Endothelial cell of umbilical vein (primary cell): ENCODE measurements around the gene C19orf25. TPM values are rescaled to one million over a fixed set of nuclear protein-coding genes. Genes with fewer than 3 reads are reported as not detected.

Experiments
- BruUV-seq: library from RNA; stranded (reverse); fragments of 400-500 nt; replicated peaks from 2 replicates; lab custom pipeline; 2021; lab: Mats Ljungman, UMichigan
- CTCF ChIA-PET: fragments of 300-600, 350-600 bp; sonication (Branson Sonifier 250); formaldehyde crosslinking; loops from one replicate; lab custom pipeline; 2021; ENCODE audit warnings: antibody characterized with exemption, inconsistent platforms; lab: Charles Lee
- POLR2A ChIA-PET: fragments of 300-600, 350-600 bp; sonication (Branson Sonifier 250); formaldehyde crosslinking; loops from one replicate; lab custom pipeline; 2021; ENCODE audit warnings: antibody characterized with exemption, inconsistent platforms; lab: Charles Lee
- DNase-seq: peaks from one replicate; pipeline ENCODE4 v3.0.0-alpha.2; 2011; ENCODE audit warnings: low read depth, low spot score
- FAIRE-seq: peaks from 2 replicates; lab custom pipeline; 2011; peaks lifted over from hg19 to GRCh38; lab: Jason Lieb, UNC
- H2AFZ ChIP-seq: 2 replicates; pipeline ENCODE4 v1.6.0; 2012; ENCODE audit warnings: low read depth, low read length, control low read depth, inconsistent platforms
- H3K27ac ChIP-seq: 2 replicates; pipeline ENCODE4 v1.5.1; 2011; ENCODE audit warnings: low read depth, mild to moderate bottlenecking, control low read depth, low read length, moderate library complexity; ENCODE audit not compliant: insufficient read depth
- H3K27me3 ChIP-seq, 2 experiments: 2 replicates each; pipeline versions ENCODE4 v1.6.0 to v1.6.1; 2011; ENCODE audit warnings: low read length in 2 of 2, mixed read lengths in 1 of 2; ENCODE audit not compliant: control insufficient read depth in 2 of 2, insufficient read depth in 2 of 2
- H3K36me3 ChIP-seq, 2 experiments: 2 replicates in 1 of 2; 3 replicates in 1 of 2; pipeline ENCODE4 v1.5.1; 2011; ENCODE audit warnings: low read length in 2 of 2, mild to moderate bottlenecking in 1 of 2, moderate library complexity in 1 of 2; ENCODE audit not compliant: control insufficient read depth in 2 of 2, insufficient read depth in 2 of 2; ENCODE audit errors: extremely low read depth in 1 of 2
- H3K4me1 ChIP-seq: 3 replicates; pipeline ENCODE4 v1.5.1; 2011; ENCODE audit warnings: mild to moderate bottlenecking, low read length; ENCODE audit not compliant: control insufficient read depth, insufficient read depth; ENCODE audit errors: extremely low read depth
- H3K4me2 ChIP-seq: 2 replicates; pipeline ENCODE4 v1.6.1; 2011; ENCODE audit warnings: low read length, control low read depth, mixed read lengths; ENCODE audit not compliant: insufficient read depth
- H3K4me3 ChIP-seq, 3 experiments: fragments of 200-600 bp in 1 of 3; sonication (generic), shearing (Covaris generic) in 1 of 3; replicated peaks in 1 of 3; 2 replicates each; pipeline ENCODE4 v1.5.1; 2011 to 2016; ENCODE audit warnings: control low read depth in 3 of 3, low read length in 3 of 3, mild to moderate bottlenecking in 2 of 3, inconsistent platforms in 1 of 3, low read depth in 1 of 3, moderate library complexity in 1 of 3; ENCODE audit not compliant: insufficient read depth in 1 of 3
- H3K79me2 ChIP-seq: 2 replicates; pipeline ENCODE4 v1.6.0; 2012; ENCODE audit warnings: low read length, inconsistent platforms; ENCODE audit not compliant: control insufficient read depth, insufficient read depth
- H3K9ac ChIP-seq: replicated peaks from 2 replicates; pipeline ENCODE3; 2011; ENCODE audit warnings: low read length, control low read depth; ENCODE audit not compliant: insufficient read depth; ENCODE audit errors: extremely low read depth
- H3K9me1 ChIP-seq: replicated peaks from 3 replicates; pipeline ENCODE4 v1.6.0; 2011; ENCODE audit warnings: mild to moderate bottlenecking, low read length; ENCODE audit not compliant: control insufficient read depth, insufficient read depth; ENCODE audit errors: extremely low read depth
- H3K9me3 ChIP-seq: replicated peaks from 2 replicates; pipeline ENCODE4 v1.5.1; 2012; ENCODE audit warnings: low read length, inconsistent platforms; ENCODE audit not compliant: control insufficient read depth, insufficient read depth
- H4K20me1 ChIP-seq: replicated peaks from 2 replicates; pipeline ENCODE3; 2011; ENCODE audit warnings: mild to moderate bottlenecking, low read length; ENCODE audit not compliant: control insufficient read depth, insufficient read depth; ENCODE audit errors: extremely low read depth
- CTCF ChIP-seq, 2 donors: IDR thresholded peaks; 1 replicate in 1 of 2; 2 replicates in 1 of 2; pipeline ENCODE4 v1.5.1; 2011; ENCODE audit warnings: low read length in 2 of 2, mild to moderate bottlenecking in 2 of 2, moderate library complexity in 2 of 2, control low read depth in 1 of 2, inconsistent platforms in 1 of 2, low read depth in 1 of 2; ENCODE audit not compliant: insufficient read depth in 1 of 2; ENCODE audit errors: extremely low read depth in 1 of 2
- EZH2 ChIP-seq: IDR thresholded peaks from 2 replicates; pipeline ENCODE4 v1.6.1; 2012; ENCODE audit warnings: borderline replicate concordance, low read depth, mild to moderate bottlenecking, moderate library complexity, low read length, inconsistent platforms; ENCODE audit not compliant: severe bottlenecking
- FOS ChIP-seq: IDR thresholded peaks from 2 replicates; pipeline ENCODE4 v1.6.1; 2011; ENCODE audit warnings: mild to moderate bottlenecking, low read length, moderate library complexity, borderline replicate concordance; ENCODE audit not compliant: insufficient read depth
- GATA2 ChIP-seq: IDR thresholded peaks from 2 replicates; pipeline ENCODE4 v1.7.0; 2011; ENCODE audit warnings: low read depth, mild to moderate bottlenecking, moderate library complexity, mixed read lengths, low read length; ENCODE audit not compliant: insufficient read length, insufficient read depth
- JUN ChIP-seq: IDR thresholded peaks from 2 replicates; pipeline ENCODE4 v1.6.1; 2011; ENCODE audit warnings: borderline replicate concordance, low read depth; ENCODE audit not compliant: insufficient read length, insufficient read depth
- MAX ChIP-seq: IDR thresholded peaks from 2 replicates; pipeline ENCODE4 v1.6.1; 2011; ENCODE audit not compliant: insufficient read depth, insufficient read length
- MYC ChIP-seq: IDR thresholded peaks from one replicate; pipeline ENCODE4 v1.6.1; 2011; ENCODE audit warnings: mild to moderate bottlenecking, low read depth, low read length
- POLR2A ChIP-seq: IDR thresholded peaks from 2 replicates; pipeline ENCODE4 v1.6.1; 2012; ENCODE audit warnings: low read depth, mild to moderate bottlenecking, control low read depth, low read length
- POLR2AphosphoS5 ChIP-seq: IDR thresholded peaks from 2 replicates; pipeline ENCODE4 v1.6.1; 2012; ENCODE audit warnings: low read depth, mild to moderate bottlenecking, control low read depth, low read length, moderate library complexity; ENCODE audit not compliant: insufficient read depth
- dilution Hi-C: fragments of 300-500 bp; cut with MboI; formaldehyde crosslinking; loops from one replicate; pipeline ENCODE4 v1.15.0; 2019; ENCODE audit warnings: low sequenced_read_pairs; ENCODE audit not compliant: extremely low pct_ligation_motif_present
- intact Hi-C: fragments of 100-400 bp; cut with micrococcal nuclease; formaldehyde crosslinking; loops from one replicate; pipeline ENCODE4 v1.10.0; 2022
- polyA plus RNA-seq, 4 experiments: library from polyadenylated mRNA; depleted of rRNA in 3 of 4; stranded (reverse) in 3 of 4; unstranded in 1 of 4; fragments of >200 nt; gene quantifications; 2 replicates each; pipeline versions ENCODE4 v1.2.1 to v1.2.3, GENCODE V29; 2011 to 2012; ENCODE audit warnings: missing spikeins in 1 of 4
- total RNA-seq: library from RNA; stranded (reverse); gene quantifications from 2 replicates; pipeline ENCODE4 v1.2.3, GENCODE V29; 2021

C19orf25 gene
- total and polyA plus RNA-seq, 2 donors (not counting 3 experiments of a cell fraction or from before 2014, with no cell fraction given) = 28.0 to 34.6 TPM

- Histone ChIP-seq H4K20me1 (no peaks in the 10 kb centered on the region), H3K27me3 (no peaks in the 10 kb centered on the region), H3K4me1 (no peaks in the 10 kb centered on the region), H3K79me2 (no peaks in the 10 kb centered on the region), H3K9ac (no peak overlapping the region), H3K36me3 (peaks cover 2 to 54% of the 10 kb centered on the region in 2 experiments), H2AFZ (no peak overlapping the region), H3K27ac (no peak overlapping the region), H3K4me2 (no peak overlapping the region), H3K4me3 (no peak overlapping the region), H3K9me3 (no peaks in the 10 kb centered on the region), H3K9me1 (no peaks in the 10 kb centered on the region)
- TF ChIP-seq MAX = no peak
- TF ChIP-seq EZH2 = no peak
- no peak for TF ChIP-seq GATA2
- no peak for TF ChIP-seq POLR2AphosphoS5
- DNase-seq = no peak
- FAIRE-seq = no peak
- dilution Hi-C loops = no loop called here
- CTCF ChIA-PET = no interaction called here
- POLR2A ChIA-PET = no interaction called here
- BruUV-seq = no TSS peak
- intact Hi-C loops = no loop called here
These were observed 46.5 kb downstream of the C19orf25 start for GRCh38 chr19:1432507-1432887.

- H2AFZ ChIP-seq = no peak overlapping the region
- H3K4me2 ChIP-seq = no peak overlapping the region
- H3K4me3 ChIP-seq = no peak overlapping the region
- H3K9me3 ChIP-seq = no peaks in the 10 kb centered on the region
- FAIRE-seq (no peak), DNase-seq (no peak)
- intact Hi-C loops (no loop called here), dilution Hi-C loops (no loop called here)
- ChIA-PET CTCF (interaction anchor here (1.2 kb wide), 1 partner anchor 12 kb away, joined by 3 read pairs; no protein-coding TSS in a partner anchor), POLR2A (no interaction called here)
- H3K79me2 ChIP-seq = no peaks in the 10 kb centered on the region
- H3K27ac ChIP-seq = no peak overlapping the region
- no TSS peak for BruUV-seq
- H3K9ac ChIP-seq = no peak overlapping the region
- H3K36me3 ChIP-seq = peaks cover 2 to 56% of the 10 kb centered on the region in 2 experiments
- no peaks in the 10 kb centered on the region for H3K9me1 ChIP-seq
- TF ChIP-seq GATA2 = no peak
- no peak for TF ChIP-seq JUN
- no peak for TF ChIP-seq CTCF (IDR thresholded peaks at IDR 0.05; ENCODE audit: extremely low read depth in 1 of 2, insufficient read depth in 1 of 2, low read depth in 1 of 2, low read length in 2 of 2)
- TF ChIP-seq MYC = no peak
- TF ChIP-seq POLR2AphosphoS5 = no peak
- TF ChIP-seq EZH2 = no peak
- TF ChIP-seq POLR2A = no peak
- TF ChIP-seq FOS = no peak
- no peak for TF ChIP-seq MAX
- H3K27me3 ChIP-seq = no peaks in the 10 kb centered on the region
- no peaks in the 10 kb centered on the region for H3K4me1 ChIP-seq
- H4K20me1 ChIP-seq = no peaks in the 10 kb centered on the region
These were observed 47.1 kb downstream of the C19orf25 start for GRCh38 chr19:1431759-1432506.
